Neural progenitor cell (in vitro differentiated cells): Measurements from ENCODE around the gene CRB2. TPM values are rescaled to one million over a fixed set of nuclear protein-coding genes. Genes with fewer than 3 reads are reported as not detected.
A peak's percentile ranks its signal among the peaks of the same experiment; 100 is the strongest.

Source experiments
- DNase-seq: peaks from one replicate; pipeline ENCODE4 v3.0.0-alpha.2; 2016; ENCODE audit warnings: low spot score
- H2AFZ ChIP-seq: fragments of 200-600 bp; sonication (generic); replicated peaks from 2 replicates; pipeline ENCODE4 v1.6.1; 2016; ENCODE audit warnings: antibody characterized with exemption
- H3F3A ChIP-seq: fragments of 200-600 bp; sonication (generic); 2 replicates; pipeline ENCODE4 v1.6.1; 2016; ENCODE audit warnings: antibody characterized with exemption, low read depth
- H3K27ac ChIP-seq: fragments of 200-600 bp; sonication (generic); 2 replicates; pipeline ENCODE4 v1.5.1; 2016; ENCODE audit warnings: mild to moderate bottlenecking
- H3K27me3 ChIP-seq: fragments of 200-600 bp; sonication (generic); 2 replicates; pipeline ENCODE4 v1.6.1; 2016; ENCODE audit warnings: mild to moderate bottlenecking, moderate library complexity
- H3K36me3 ChIP-seq: fragments of 200-600 bp; sonication (generic); 2 replicates; pipeline ENCODE4 v1.5.1; 2016
- H3K4me1 ChIP-seq: fragments of 200-600 bp; sonication (generic); 2 replicates; pipeline ENCODE4 v1.6.1; 2016; ENCODE audit warnings: mixed run types
- H3K4me2 ChIP-seq: fragments of 200-600 bp; sonication (generic); 2 replicates; pipeline ENCODE4 v1.6.1; 2016
- H3K4me3 ChIP-seq: fragments of 200-600 bp; sonication (generic); 2 replicates; pipeline ENCODE4 v1.5.1; 2016
- H3K79me2 ChIP-seq: fragments of 200-600 bp; sonication (generic); 2 replicates; pipeline ENCODE4 v1.6.1; 2016; ENCODE audit warnings: low read depth
- H3K9ac ChIP-seq: fragments of 200-600 bp; sonication (generic); 2 replicates; pipeline ENCODE4 v1.6.1; 2016
- H3K9me3 ChIP-seq: fragments of 200-600 bp; sonication (generic); 2 replicates; pipeline ENCODE4 v1.5.1; 2016; ENCODE audit warnings: low read depth
- H4K20me1 ChIP-seq: fragments of 200-600 bp; sonication (generic); 2 replicates; pipeline ENCODE4 v1.6.1; 2016; ENCODE audit warnings: low read depth
- H3K27ac Mint-ChIP-seq: 3 replicates; pipeline ENCODE4 v1.8.0; 2021; ENCODE audit warnings: mixed read lengths
- H3K27me3 Mint-ChIP-seq: 2 replicates; pipeline ENCODE4 v1.8.0; 2022; ENCODE audit warnings: low read depth, mild to moderate bottlenecking, inconsistent platforms, moderate library complexity, mixed read lengths; ENCODE audit not compliant: insufficient read depth
- H3K36me3 Mint-ChIP-seq: 3 replicates; pipeline ENCODE4 v1.8.0; 2021; ENCODE audit warnings: mixed read lengths
- H3K4me1 Mint-ChIP-seq: 3 replicates; pipeline ENCODE4 v1.8.0; 2021; ENCODE audit warnings: mixed read lengths
- H3K4me3 Mint-ChIP-seq: 3 replicates; pipeline ENCODE4 v1.8.0; 2021; ENCODE audit warnings: mild to moderate bottlenecking, moderate library complexity, mixed read lengths
- H3K9me3 Mint-ChIP-seq: 3 replicates; pipeline ENCODE4 v1.8.0; 2020; ENCODE audit warnings: mixed read lengths
- CTCF ChIP-seq: fragments of 200-600 bp; sonication (generic); IDR thresholded peaks from 2 replicates; pipeline ENCODE4 v1.5.1; 2017; ENCODE audit warnings: antibody characterized with exemption, mild to moderate bottlenecking
- EZH2 ChIP-seq: fragments of 200-600 bp; sonication (generic); IDR thresholded peaks from 2 replicates; pipeline ENCODE4 v1.6.1; 2017; ENCODE audit warnings: antibody characterized with exemption, mild to moderate bottlenecking, moderate library complexity
- EZH2phosphoT487 ChIP-seq: fragments of 200-600 bp; sonication (generic); IDR thresholded peaks from 2 replicates; pipeline ENCODE4 v1.6.1; 2017; ENCODE audit warnings: antibody characterized with exemption
- total RNA-seq: library from RNA; depleted of rRNA; stranded (reverse); fragments of >200 nt; gene quantifications from 2 replicates; pipeline ENCODE4 v1.2.3, GENCODE V29; 2015; ENCODE audit warnings: low replicate concordance

Gene CRB2
- total RNA-seq, 1 donor from 2014 or later = 18.5 TPM

- Mint-ChIP-seq H3K9me3 (no peaks in the 10 kb centered on the region), H3K4me1 (peaks cover 56% of the 10 kb centered on the region), H3K4me3 (no peak overlapping the region), H3K27me3 (no peaks in the 10 kb centered on the region), H3K36me3 (no peaks in the 10 kb centered on the region), H3K27ac (peak overlapping the region; percentile 71)
- Histone ChIP-seq H3K9ac (no peak overlapping the region), H3K27me3 (peaks cover 7% of the 10 kb centered on the region), H3K4me2 (peak overlapping the region; percentile 48), H3K36me3 (no peaks in the 10 kb centered on the region), H3K4me1 (peaks cover 53% of the 10 kb centered on the region), H3K9me3 (no peaks in the 10 kb centered on the region), H3F3A (peaks cover 38% of the 10 kb centered on the region), H3K79me2 (no peaks in the 10 kb centered on the region), H2AFZ (no peak overlapping the region), H3K27ac (no peak overlapping the region), H3K4me3 (no peak overlapping the region), H4K20me1 (peaks cover 50% of the 10 kb centered on the region)
- DNase-seq = no peak
- TF ChIP-seq EZH2 (no peak), CTCF (no peak), EZH2phosphoT487 (no peak)
These were observed 50.0 kb downstream of the CRB2 start for GRCh38 chr9:123406016-123406415.

- H3K36me3 Mint-ChIP-seq = no peaks in the 10 kb centered on the region
- H3K4me3 Mint-ChIP-seq = peak overlapping the region; percentile 33
- DNase-seq = peak; percentile 74
- Histone ChIP-seq H3K9me3 (no peaks in the 10 kb centered on the region), H3K4me2 (peak overlapping the region; percentile 48), H3K79me2 (no peaks in the 10 kb centered on the region), H4K20me1 (peaks cover 50% of the 10 kb centered on the region), H3K9ac (no peak overlapping the region), H3K27ac (no peak overlapping the region), H2AFZ (no peak overlapping the region), H3K36me3 (no peaks in the 10 kb centered on the region), H3K4me1 (peaks cover 53% of the 10 kb centered on the region), H3F3A (peaks cover 31% of the 10 kb centered on the region), H3K27me3 (peaks cover 7% of the 10 kb centered on the region), H3K4me3 (no peak overlapping the region)
- no peaks in the 10 kb centered on the region for H3K9me3 Mint-ChIP-seq
- no peaks in the 10 kb centered on the region for H3K27me3 Mint-ChIP-seq
- TF ChIP-seq CTCF (no peak), EZH2 (no peak), EZH2phosphoT487 (no peak)
- H3K4me1 Mint-ChIP-seq = peaks cover 58% of the 10 kb centered on the region
- peak overlapping the region; percentile 71 for H3K27ac Mint-ChIP-seq
These were observed 50.8 kb downstream of the CRB2 start for GRCh38 chr9:123406691-123407216.

DNA sequence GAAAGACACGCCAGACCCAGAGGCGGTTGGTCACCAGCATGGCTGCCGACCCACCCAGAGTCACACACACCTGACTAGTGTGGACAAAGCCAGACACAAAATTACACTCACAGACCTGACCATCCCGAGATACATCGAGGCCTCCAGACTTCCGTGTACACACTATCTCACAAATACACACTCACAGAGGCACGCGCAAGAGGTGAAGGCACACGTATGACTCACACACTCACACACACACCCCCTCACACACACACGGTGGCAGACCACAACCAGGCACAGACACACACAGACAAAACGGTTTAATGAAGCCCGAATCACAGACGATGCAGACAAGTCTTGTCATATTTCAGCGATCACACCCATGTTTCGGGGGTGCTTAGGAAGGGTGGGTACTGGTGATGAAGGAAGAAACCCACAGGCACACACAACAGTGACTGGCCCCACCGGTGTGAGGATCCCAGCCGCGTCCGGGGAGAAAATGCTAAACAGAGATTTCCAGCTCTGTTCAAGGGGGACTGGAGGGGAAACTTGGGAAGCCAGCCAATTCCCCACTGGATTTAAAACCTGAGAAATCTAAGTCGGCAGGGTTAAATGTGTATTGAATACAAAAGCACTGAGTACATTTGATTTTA lies 51.3 kb downstream of the CRB2 start:
- Mint-ChIP-seq H3K27ac (peak overlapping the region; percentile 34), H3K27me3 (peaks cover under 1% of the 10 kb centered on the region), H3K36me3 (no peaks in the 10 kb centered on the region), H3K4me3 (no peak overlapping the region), H3K9me3 (no peaks in the 10 kb centered on the region), H3K4me1 (peaks cover 52% of the 10 kb centered on the region)
- Histone ChIP-seq H3K36me3 (no peaks in the 10 kb centered on the region), H3F3A (peaks cover 28% of the 10 kb centered on the region), H3K4me3 (no peak overlapping the region), H3K9ac (no peak overlapping the region), H3K4me1 (peaks cover 48% of the 10 kb centered on the region), H3K27me3 (peaks cover 7% of the 10 kb centered on the region), H3K79me2 (no peaks in the 10 kb centered on the region), H3K4me2 (peak overlapping the region; percentile 48), H4K20me1 (peaks cover 49% of the 10 kb centered on the region), H3K27ac (no peak overlapping the region), H3K9me3 (no peaks in the 10 kb centered on the region), H2AFZ (no peak overlapping the region)
- no peak for DNase-seq
- TF ChIP-seq EZH2 (no peak), EZH2phosphoT487 (no peak), CTCF (no peak)
